Lower lobe of right lung (tissue), 2 donors: Measurements from ENCODE around the gene GGACT. TPM values are rescaled to one million over a fixed set of nuclear protein-coding genes. Genes with fewer than 3 reads are reported as not detected.

ENCODE experiments used
- ATAC-seq, 2 donors: fragments of 200-7000 bp; cut with Tn5 transposase; one replicate each; pipeline ENCODE4 v1.9.1; 2020 to 2022; ENCODE audit warnings: mild to moderate bottlenecking in 2 of 2, moderate library complexity in 2 of 2
- DNase-seq: peaks from one replicate; pipeline ENCODE4 v3.0.0-alpha.2; 2020
- H3K27ac ChIP-seq: fragments of 200-600 bp; one replicate; pipeline ENCODE4 v1.8.0; 2022
- H3K27me3 ChIP-seq: fragments of 200-600 bp; one replicate; pipeline ENCODE4 v1.8.0; 2022; ENCODE audit warnings: low read depth
- H3K36me3 ChIP-seq: fragments of 200-600 bp; one replicate; pipeline ENCODE4 v1.8.0; 2022; ENCODE audit warnings: mild to moderate bottlenecking
- H3K4me1 ChIP-seq: fragments of 200-600 bp; one replicate; pipeline ENCODE4 v1.8.0; 2022
- H3K4me3 ChIP-seq: fragments of 200-600 bp; one replicate; pipeline ENCODE4 v1.8.0; 2022; ENCODE audit warnings: mild to moderate bottlenecking
- H3K9me3 ChIP-seq: fragments of 200-600 bp; one replicate; pipeline ENCODE4 v1.8.0; 2022
- intact Hi-C: fragments of 100-400 bp; cut with DNase I; formaldehyde crosslinking; loops from one replicate; pipeline ENCODE4 v1.11.0; 2022
- total RNA-seq: library from RNA; stranded (reverse); fragmentation: NEBNext Ultra II Directional; extraction: Animal tissue kit (Norgen Biotek cat#: 25700); gene quantifications from one replicate; pipeline ENCODE4 v1.2.1, GENCODE V29; 2021
- TF ChIP-seq, protein P1 (sequence below): fragments of 200-600 bp; IDR thresholded peaks from one replicate; pipeline ENCODE4 v1.8.0; 2022; ENCODE audit warnings: antibody characterized with exemption, mild to moderate bottlenecking
- donor health status: DM: no; HTN: yes; CAD: no; lungs with severe emphysema.

The GGACT gene
- total RNA-seq, 1 donor from 2014 or later, result 3.4 TPM

GRCh38 chr13:100514788-100515409 is 73.7 kb downstream of the GGACT start:
- no peaks in the 10 kb centered on the region for H3K9me3 ChIP-seq
- intact Hi-C loops, result loop anchor here (10.0 kb wide), 1 partner anchor 860 kb away; no protein-coding TSS in a partner anchor
- ATAC-seq (peak; percentile 94 to 97), DNase-seq (peak; percentile 83)
- TF ChIP-seq, protein P1, sequence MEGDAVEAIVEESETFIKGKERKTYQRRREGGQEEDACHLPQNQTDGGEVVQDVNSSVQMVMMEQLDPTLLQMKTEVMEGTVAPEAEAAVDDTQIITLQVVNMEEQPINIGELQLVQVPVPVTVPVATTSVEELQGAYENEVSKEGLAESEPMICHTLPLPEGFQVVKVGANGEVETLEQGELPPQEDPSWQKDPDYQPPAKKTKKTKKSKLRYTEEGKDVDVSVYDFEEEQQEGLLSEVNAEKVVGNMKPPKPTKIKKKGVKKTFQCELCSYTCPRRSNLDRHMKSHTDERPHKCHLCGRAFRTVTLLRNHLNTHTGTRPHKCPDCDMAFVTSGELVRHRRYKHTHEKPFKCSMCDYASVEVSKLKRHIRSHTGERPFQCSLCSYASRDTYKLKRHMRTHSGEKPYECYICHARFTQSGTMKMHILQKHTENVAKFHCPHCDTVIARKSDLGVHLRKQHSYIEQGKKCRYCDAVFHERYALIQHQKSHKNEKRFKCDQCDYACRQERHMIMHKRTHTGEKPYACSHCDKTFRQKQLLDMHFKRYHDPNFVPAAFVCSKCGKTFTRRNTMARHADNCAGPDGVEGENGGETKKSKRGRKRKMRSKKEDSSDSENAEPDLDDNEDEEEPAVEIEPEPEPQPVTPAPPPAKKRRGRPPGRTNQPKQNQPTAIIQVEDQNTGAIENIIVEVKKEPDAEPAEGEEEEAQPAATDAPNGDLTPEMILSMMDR, result peak; percentile 93
- peaks cover 9% of the 10 kb centered on the region for H3K4me1 ChIP-seq
- no peak overlapping the region for H3K4me3 ChIP-seq
- H3K27ac ChIP-seq, result no peak overlapping the region
- H3K36me3 ChIP-seq, result peaks cover 7% of the 10 kb centered on the region
- H3K27me3 ChIP-seq, result no peaks in the 10 kb centered on the region

GRCh38 chr13:100513987-100514670 is 74.5 kb downstream of the GGACT start:
- TF ChIP-seq, protein P1, result no peak
- intact Hi-C loops, result loop anchor here (10.0 kb wide), 1 partner anchor 859 kb away; no protein-coding TSS in a partner anchor
- Histone ChIP-seq H3K27me3 (no peaks in the 10 kb centered on the region), H3K9me3 (no peaks in the 10 kb centered on the region), H3K36me3 (peaks cover 7% of the 10 kb centered on the region), H3K4me3 (no peak overlapping the region), H3K27ac (no peak overlapping the region), H3K4me1 (peaks cover 9% of the 10 kb centered on the region)
- ATAC-seq (peak; percentile 77 to 85), DNase-seq (no peak)

- no peaks in the 10 kb centered on the region for H3K27me3 ChIP-seq
- H3K9me3 ChIP-seq, result no peaks in the 10 kb centered on the region
- peaks cover 9% of the 10 kb centered on the region for H3K4me1 ChIP-seq
- no peak overlapping the region for H3K27ac ChIP-seq
- H3K4me3 ChIP-seq, result no peak overlapping the region
- DNase-seq (no peak), ATAC-seq (no peak)
- intact Hi-C loops, result loop anchor here (10.0 kb wide), 1 partner anchor 858 kb away; no protein-coding TSS in a partner anchor
- TF ChIP-seq, protein P1, result no peak
- H3K36me3 ChIP-seq, result peaks cover 7% of the 10 kb centered on the region
Measured at GRCh38 chr13:100513171-100513570, 75.4 kb downstream of the GGACT start.

- Histone ChIP-seq H3K4me1 (peaks cover 9% of the 10 kb centered on the region), H3K27me3 (no peaks in the 10 kb centered on the region), H3K4me3 (no peak overlapping the region), H3K36me3 (peaks cover 7% of the 10 kb centered on the region), H3K27ac (no peak overlapping the region), H3K9me3 (no peaks in the 10 kb centered on the region)
- ATAC-seq, result no peak
- no peak for DNase-seq
- intact Hi-C loops, result loop anchor here (10.0 kb wide), 1 partner anchor 858 kb away; no protein-coding TSS in a partner anchor
- TF ChIP-seq, protein P1, result no peak
Measured at GRCh38 chr13:100512422-100512821, 76.2 kb downstream of the GGACT start.

GRCh38 chr13:100511466-100511865 is 77.1 kb downstream of the GGACT start:
- Histone ChIP-seq H3K4me1 (peaks cover 9% of the 10 kb centered on the region), H3K4me3 (no peak overlapping the region), H3K27ac (no peak overlapping the region), H3K36me3 (peaks cover 7% of the 10 kb centered on the region), H3K9me3 (no peaks in the 10 kb centered on the region), H3K27me3 (no peaks in the 10 kb centered on the region)
- TF ChIP-seq, protein P1, result no peak
- no peak for ATAC-seq
- no peak for DNase-seq
- intact Hi-C loops, result loop anchor here (10.0 kb wide), 1 partner anchor 857 kb away; no protein-coding TSS in a partner anchor
